Neural progenitor cell (in vitro differentiated cells): ENCODE results near the gene HMX1. TPM values are rescaled to one million over a fixed set of nuclear protein-coding genes. Genes with fewer than 3 reads are reported as not detected.

Experiments
- DNase-seq: peaks from one replicate; pipeline ENCODE4 v3.0.0-alpha.2; 2016; ENCODE audit warnings: low spot score
- H2AFZ ChIP-seq: fragments of 200-600 bp; sonication (generic); replicated peaks from 2 replicates; pipeline ENCODE4 v1.6.1; 2016; ENCODE audit warnings: antibody characterized with exemption
- H3F3A ChIP-seq: fragments of 200-600 bp; sonication (generic); 2 replicates; pipeline ENCODE4 v1.6.1; 2016; ENCODE audit warnings: antibody characterized with exemption, low read depth
- H3K27ac ChIP-seq: fragments of 200-600 bp; sonication (generic); 2 replicates; pipeline ENCODE4 v1.5.1; 2016; ENCODE audit warnings: mild to moderate bottlenecking
- H3K27me3 ChIP-seq: fragments of 200-600 bp; sonication (generic); 2 replicates; pipeline ENCODE4 v1.6.1; 2016; ENCODE audit warnings: mild to moderate bottlenecking, moderate library complexity
- H3K36me3 ChIP-seq: fragments of 200-600 bp; sonication (generic); 2 replicates; pipeline ENCODE4 v1.5.1; 2016
- H3K4me1 ChIP-seq: fragments of 200-600 bp; sonication (generic); 2 replicates; pipeline ENCODE4 v1.6.1; 2016; ENCODE audit warnings: mixed run types
- H3K4me2 ChIP-seq: fragments of 200-600 bp; sonication (generic); 2 replicates; pipeline ENCODE4 v1.6.1; 2016
- H3K4me3 ChIP-seq: fragments of 200-600 bp; sonication (generic); 2 replicates; pipeline ENCODE4 v1.5.1; 2016
- H3K79me2 ChIP-seq: fragments of 200-600 bp; sonication (generic); 2 replicates; pipeline ENCODE4 v1.6.1; 2016; ENCODE audit warnings: low read depth
- H3K9ac ChIP-seq: fragments of 200-600 bp; sonication (generic); 2 replicates; pipeline ENCODE4 v1.6.1; 2016
- H3K9me3 ChIP-seq: fragments of 200-600 bp; sonication (generic); 2 replicates; pipeline ENCODE4 v1.5.1; 2016; ENCODE audit warnings: low read depth
- H4K20me1 ChIP-seq: fragments of 200-600 bp; sonication (generic); 2 replicates; pipeline ENCODE4 v1.6.1; 2016; ENCODE audit warnings: low read depth
- H3K27ac Mint-ChIP-seq: 3 replicates; pipeline ENCODE4 v1.8.0; 2021; ENCODE audit warnings: mixed read lengths
- H3K27me3 Mint-ChIP-seq: 2 replicates; pipeline ENCODE4 v1.8.0; 2022; ENCODE audit warnings: low read depth, mild to moderate bottlenecking, inconsistent platforms, moderate library complexity, mixed read lengths; ENCODE audit not compliant: insufficient read depth
- H3K36me3 Mint-ChIP-seq: 3 replicates; pipeline ENCODE4 v1.8.0; 2021; ENCODE audit warnings: mixed read lengths
- H3K4me1 Mint-ChIP-seq: 3 replicates; pipeline ENCODE4 v1.8.0; 2021; ENCODE audit warnings: mixed read lengths
- H3K4me3 Mint-ChIP-seq: 3 replicates; pipeline ENCODE4 v1.8.0; 2021; ENCODE audit warnings: mild to moderate bottlenecking, moderate library complexity, mixed read lengths
- H3K9me3 Mint-ChIP-seq: 3 replicates; pipeline ENCODE4 v1.8.0; 2020; ENCODE audit warnings: mixed read lengths
- EZH2 ChIP-seq: fragments of 200-600 bp; sonication (generic); IDR thresholded peaks from 2 replicates; pipeline ENCODE4 v1.6.1; 2017; ENCODE audit warnings: antibody characterized with exemption, mild to moderate bottlenecking, moderate library complexity
- EZH2phosphoT487 ChIP-seq: fragments of 200-600 bp; sonication (generic); IDR thresholded peaks from 2 replicates; pipeline ENCODE4 v1.6.1; 2017; ENCODE audit warnings: antibody characterized with exemption
- total RNA-seq: library from RNA; depleted of rRNA; stranded (reverse); fragments of >200 nt; gene quantifications from 2 replicates; pipeline ENCODE4 v1.2.3, GENCODE V29; 2015; ENCODE audit warnings: low replicate concordance
- TF ChIP-seq, protein P1 (sequence below): fragments of 200-600 bp; sonication (generic); IDR thresholded peaks from 2 replicates; pipeline ENCODE4 v1.5.1; 2017; ENCODE audit warnings: antibody characterized with exemption, mild to moderate bottlenecking

HMX1 gene
- total RNA-seq, 1 donor from 2014 or later: not detected

DNA sequence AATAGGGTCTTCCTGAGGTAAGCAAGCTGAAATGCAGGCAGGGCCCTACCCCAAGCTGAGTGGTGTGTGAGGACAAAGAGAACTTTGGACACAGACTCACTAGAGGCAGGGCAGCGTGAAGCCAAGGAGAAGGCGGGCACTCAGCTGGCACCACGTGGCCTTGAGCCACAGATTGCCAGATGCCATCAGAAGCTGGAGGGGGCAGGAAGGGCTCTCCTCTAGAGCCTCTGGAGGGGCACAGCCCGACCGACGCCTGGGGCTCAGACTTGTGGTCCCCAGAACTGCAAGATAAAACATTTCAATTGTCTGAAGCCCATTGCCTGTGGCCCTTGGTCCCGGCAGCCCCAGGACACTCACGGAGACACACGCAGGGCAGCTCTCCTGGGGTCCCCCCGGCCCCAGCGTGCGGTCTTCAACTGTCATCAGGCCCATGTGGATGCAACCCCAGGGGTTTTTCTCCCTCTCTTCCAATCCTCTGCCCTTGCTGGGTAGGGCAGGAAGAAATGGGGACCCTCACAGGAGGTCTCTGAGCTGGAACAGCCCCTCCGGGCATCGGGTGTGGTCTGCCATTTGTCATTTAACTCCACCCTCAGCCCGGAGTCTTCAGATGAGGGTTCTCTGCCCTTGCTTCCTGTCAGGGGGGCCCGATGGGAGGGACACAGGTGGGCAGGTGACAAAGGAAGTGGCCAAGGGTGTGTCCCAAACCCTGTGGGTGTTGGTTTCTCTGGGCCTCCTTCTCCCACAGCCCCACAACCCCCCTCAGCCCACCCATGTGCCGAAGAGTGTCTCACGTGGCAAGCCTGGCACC is 22.2 kb downstream of the HMX1 start:
- no peaks in the 10 kb centered on the region for H3K4me1 ChIP-seq
- no peaks in the 10 kb centered on the region for H3K79me2 ChIP-seq
- H3K4me2 ChIP-seq: no peak overlapping the region
- no peak overlapping the region for H3K4me3 Mint-ChIP-seq
- H3K9me3 Mint-ChIP-seq: peaks cover 2% of the 10 kb centered on the region
- H3K27me3 Mint-ChIP-seq: peaks cover 44% of the 10 kb centered on the region
- no peaks in the 10 kb centered on the region for H3K36me3 Mint-ChIP-seq
- no peak overlapping the region for H3K27ac Mint-ChIP-seq
- no peak overlapping the region for H3K27ac ChIP-seq
- H3K4me1 Mint-ChIP-seq: peaks cover 2% of the 10 kb centered on the region
- DNase-seq: no peak
- H2AFZ ChIP-seq: no peak overlapping the region
- no peak overlapping the region for H3K9ac ChIP-seq
- H3K4me3 ChIP-seq: no peak overlapping the region
- no peaks in the 10 kb centered on the region for H3K9me3 ChIP-seq
- H3K36me3 ChIP-seq: no peaks in the 10 kb centered on the region
- peaks cover 66% of the 10 kb centered on the region for H3K27me3 ChIP-seq
- no peaks in the 10 kb centered on the region for H4K20me1 ChIP-seq
- TF ChIP-seq EZH2 (no peak), EZH2phosphoT487 (no peak)
- TF ChIP-seq, protein P1, sequence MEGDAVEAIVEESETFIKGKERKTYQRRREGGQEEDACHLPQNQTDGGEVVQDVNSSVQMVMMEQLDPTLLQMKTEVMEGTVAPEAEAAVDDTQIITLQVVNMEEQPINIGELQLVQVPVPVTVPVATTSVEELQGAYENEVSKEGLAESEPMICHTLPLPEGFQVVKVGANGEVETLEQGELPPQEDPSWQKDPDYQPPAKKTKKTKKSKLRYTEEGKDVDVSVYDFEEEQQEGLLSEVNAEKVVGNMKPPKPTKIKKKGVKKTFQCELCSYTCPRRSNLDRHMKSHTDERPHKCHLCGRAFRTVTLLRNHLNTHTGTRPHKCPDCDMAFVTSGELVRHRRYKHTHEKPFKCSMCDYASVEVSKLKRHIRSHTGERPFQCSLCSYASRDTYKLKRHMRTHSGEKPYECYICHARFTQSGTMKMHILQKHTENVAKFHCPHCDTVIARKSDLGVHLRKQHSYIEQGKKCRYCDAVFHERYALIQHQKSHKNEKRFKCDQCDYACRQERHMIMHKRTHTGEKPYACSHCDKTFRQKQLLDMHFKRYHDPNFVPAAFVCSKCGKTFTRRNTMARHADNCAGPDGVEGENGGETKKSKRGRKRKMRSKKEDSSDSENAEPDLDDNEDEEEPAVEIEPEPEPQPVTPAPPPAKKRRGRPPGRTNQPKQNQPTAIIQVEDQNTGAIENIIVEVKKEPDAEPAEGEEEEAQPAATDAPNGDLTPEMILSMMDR: no peak
- H3F3A ChIP-seq: no peaks in the 10 kb centered on the region

DNA sequence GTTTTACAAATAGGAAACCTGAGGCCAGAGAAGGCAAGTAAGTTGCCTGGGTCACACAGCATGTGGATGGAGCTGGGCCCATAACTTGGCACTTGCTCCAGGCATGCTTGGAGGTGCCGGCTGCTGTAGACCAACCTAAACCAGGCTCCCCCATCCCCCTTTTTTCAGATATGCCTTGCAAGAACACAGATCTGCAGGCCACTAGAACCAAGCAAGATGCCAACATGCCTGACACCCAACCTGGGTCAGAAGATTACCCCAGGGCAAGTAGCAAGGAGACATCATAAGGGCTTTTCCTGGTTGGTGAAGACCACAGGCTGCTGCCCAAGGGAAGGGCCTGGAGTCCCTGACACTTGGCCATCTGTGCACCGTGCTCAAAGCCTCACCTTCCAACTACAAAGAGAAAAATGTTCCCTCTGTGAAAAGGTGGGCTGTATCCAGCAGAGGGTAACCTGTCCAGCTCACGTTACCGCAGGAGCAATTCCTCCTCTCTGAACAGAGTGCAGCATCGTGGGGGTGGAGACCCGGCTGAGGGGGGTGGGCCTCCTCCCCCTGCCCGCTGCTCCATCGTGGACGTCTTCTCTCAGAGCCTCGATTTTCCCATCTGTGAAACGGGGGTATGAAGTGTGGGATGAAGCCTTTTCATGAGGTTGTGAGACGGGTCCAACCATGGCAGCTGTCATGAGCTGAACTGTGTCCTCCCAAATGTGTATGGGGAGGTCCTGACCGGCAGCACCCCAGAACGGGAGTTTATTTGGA is 23.0 kb downstream of the HMX1 start:
- Mint-ChIP-seq H3K4me1 (no peaks in the 10 kb centered on the region), H3K9me3 (peaks cover 2% of the 10 kb centered on the region), H3K36me3 (no peaks in the 10 kb centered on the region), H3K27ac (no peak overlapping the region), H3K4me3 (no peak overlapping the region), H3K27me3 (peaks cover 44% of the 10 kb centered on the region)
- H3K27ac ChIP-seq: no peak overlapping the region
- H3K4me2 ChIP-seq: no peak overlapping the region
- no peaks in the 10 kb centered on the region for H4K20me1 ChIP-seq
- no peaks in the 10 kb centered on the region for H3K4me1 ChIP-seq
- TF ChIP-seq EZH2phosphoT487 (no peak), EZH2 (no peak)
- TF ChIP-seq, protein P1: no peak
- no peak overlapping the region for H2AFZ ChIP-seq
- H3K9ac ChIP-seq: no peak overlapping the region
- no peaks in the 10 kb centered on the region for H3K9me3 ChIP-seq
- no peaks in the 10 kb centered on the region for H3F3A ChIP-seq
- no peaks in the 10 kb centered on the region for H3K79me2 ChIP-seq
- no peaks in the 10 kb centered on the region for H3K36me3 ChIP-seq
- H3K27me3 ChIP-seq: peaks cover 66% of the 10 kb centered on the region
- no peak overlapping the region for H3K4me3 ChIP-seq
- no peak for DNase-seq

DNA sequence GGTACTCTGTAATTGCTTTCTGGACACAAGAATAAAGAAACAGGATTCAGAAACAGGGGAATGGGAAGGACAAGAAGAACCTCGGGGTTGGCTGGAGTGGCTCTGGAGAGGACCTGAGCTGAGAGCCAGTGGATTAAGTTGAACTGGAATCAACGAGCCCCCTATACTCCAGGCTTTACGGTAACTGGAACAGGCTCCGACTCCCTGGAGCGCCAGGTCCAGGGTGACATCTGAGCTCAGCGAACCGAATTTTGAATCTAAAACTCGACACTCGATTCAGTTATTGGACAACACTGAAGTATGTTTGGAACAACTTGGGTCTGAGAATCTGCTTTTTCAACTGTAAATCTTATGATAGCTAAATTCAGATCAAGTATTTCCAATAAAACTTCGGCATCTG is 23.9 kb downstream of the HMX1 start:
- H3K27ac ChIP-seq: no peak overlapping the region
- peak overlapping the region; percentile 46 for H3K4me2 ChIP-seq
- Mint-ChIP-seq H3K36me3 (no peaks in the 10 kb centered on the region), H3K4me3 (no peak overlapping the region), H3K4me1 (no peaks in the 10 kb centered on the region), H3K27ac (no peak overlapping the region), H3K27me3 (peaks cover 41% of the 10 kb centered on the region), H3K9me3 (peaks cover 6% of the 10 kb centered on the region)
- no peak overlapping the region for H3K9ac ChIP-seq
- TF ChIP-seq EZH2 (no peak), EZH2phosphoT487 (no peak)
- TF ChIP-seq, protein P1: no peak
- H3F3A ChIP-seq: no peaks in the 10 kb centered on the region
- H3K79me2 ChIP-seq: no peaks in the 10 kb centered on the region
- peak; percentile 53 for DNase-seq
- H4K20me1 ChIP-seq: no peaks in the 10 kb centered on the region
- H3K4me3 ChIP-seq: no peak overlapping the region
- H2AFZ ChIP-seq: no peak overlapping the region
- peaks cover 57% of the 10 kb centered on the region for H3K27me3 ChIP-seq
- H3K9me3 ChIP-seq: no peaks in the 10 kb centered on the region
- no peaks in the 10 kb centered on the region for H3K4me1 ChIP-seq
- no peaks in the 10 kb centered on the region for H3K36me3 ChIP-seq
